Melanocyte of skin (primary cell): Measurements from ENCODE around the gene ADAM21. TPM values are rescaled to one million over a fixed set of nuclear protein-coding genes. Genes with fewer than 3 reads are reported as not detected.

Experiments
- small RNA-seq, 2 donors: library from RNA; depleted of rRNA; stranded (forward); fragments of <200 nt; gene quantifications; one replicate each; pipeline ENCODE3, GENCODE V24; 2012
- total RNA-seq, 2 donors: library from RNA; depleted of rRNA; stranded (reverse); fragments of >200 nt; gene quantifications; 2 replicates each; pipeline ENCODE4 v1.2.3, GENCODE V29; 2012

ADAM21 gene
- total RNA-seq: 1 to 10 TPM in 1 of 2 donors, under 1 TPM in 1; 0.33 to 1.0 TPM

GRCh38 chr14:70451874-70452273, at the start of gene ADAM21:
ADAM21 (plus strand) TSS chr14:70452174; CDS start chr14:70457500, 5,326 bp downstream.

GRCh38 chr14:70416725-70417349, 35.1 kb upstream of the ADAM21 start, which contains the start of gene SYNJ2BP:
SYNJ2BP (minus strand) TSS chr14:70417090; CDS start chr14:70416963, 127 bp downstream.

Small RNA genes lying within 50 kb of the gene (small RNA-seq; reads per million reads assigned to genes)
- 0 reads per million in 2 donors for gene RNU6-659P

Other genes starting within 250 kb of the ADAM21 start
- 10 to 100 TPM; 29.6 to 39.3 TPM for gene COX16, start 92.5 kb upstream of the ADAM21 start, total RNA-seq
- gene SYNJ2BP, start 35.1 kb upstream of the ADAM21 start, total RNA-seq: 10 to 100 TPM; 15.8 to 21.6 TPM
- gene ADAM20, start 82.8 kb downstream of the ADAM21 start, total RNA-seq: under 1 TPM; 0.33 to 0.69 TPM
- gene MED6, start 148.5 kb downstream of the ADAM21 start, total RNA-seq: 10 to 100 TPM; 24.8 to 45.0 TPM
- under 1 TPM in 1 of 2 donors, not detected in 1; under 0.01 TPM for gene TTC9, start 189.7 kb downstream of the ADAM21 start, total RNA-seq